ENCODE data around the gene OR5M3. TPM values are rescaled to one million over a fixed set of nuclear protein-coding genes. Genes with fewer than 3 reads are reported as not detected.

The OR5M3 gene
- total and polyA plus RNA-seq, 2 of the 4 experiments (the other 2 are of a cell fraction): not detected

DNA sequence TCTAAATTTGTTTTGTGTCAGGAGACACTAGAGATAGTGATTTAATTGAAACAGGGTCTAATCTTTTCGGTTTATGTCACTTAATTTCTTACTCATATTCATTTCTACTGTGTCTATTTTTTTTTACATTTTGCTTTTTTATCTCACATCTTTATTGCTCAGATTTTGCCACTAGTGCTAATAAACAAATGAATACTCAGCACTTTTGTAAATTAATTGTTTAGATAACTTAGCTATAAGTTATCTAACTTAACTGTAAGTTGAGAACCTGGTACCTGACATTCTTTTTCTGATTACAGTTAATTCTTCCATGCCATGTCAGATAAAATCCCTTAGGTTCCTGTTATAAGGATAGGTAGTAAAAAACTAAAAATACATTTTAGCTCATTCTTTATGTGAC is 40.1 kb upstream of the OR5M3 start:
- intact Hi-C loops (cut with micrococcal nuclease): no loop called here
- ATAC-seq (ENCODE audit: low read depth) (no peak), DNase-seq (no peak)
- no peak overlapping the region for H3K56ac ChIP-seq (ENCODE audit: extremely low read depth, insufficient read depth, low read length)
- H2BK120ac ChIP-seq (ENCODE audit: low read depth, low read length): no peak overlapping the region
- no peak overlapping the region for H4K5ac ChIP-seq (ENCODE audit: low read depth, low read length)
- no peaks in the 10 kb centered on the region for H3K9me1 ChIP-seq (ENCODE audit: insufficient read depth, low read length)
- dilution Hi-C loops (cut with HindIII; ENCODE audit: low sequenced_read_pairs, unreplicated experiment): no loop called here
- POLR2A ChIA-PET (ENCODE audit: unreplicated experiment): no interaction called here
- no TSS peak for BruUV-seq (replicated peaks)
- H4K8ac ChIP-seq (ENCODE audit: low read depth in 2 of 2, low read length in 2 of 2): no peak overlapping the region
- no peak overlapping the region for H2BK20ac ChIP-seq (ENCODE audit: low read depth, low read length)
- H2BK5ac ChIP-seq (ENCODE audit: low read depth, low read length, poor library complexity, severe bottlenecking): no peak overlapping the region
- no peaks in the 10 kb centered on the region for H3K79me1 ChIP-seq (ENCODE audit: low read depth in 1 of 2, low read length in 2 of 2)
- CTCF ChIA-PET: interaction anchor here (0.6 kb wide), 1 partner anchor 328 kb away, joined by 3 read pairs; no protein-coding TSS in a partner anchor
- H3K4me1 ChIP-seq (ENCODE audit: control insufficient read depth, insufficient read depth, low read length): no peaks in the 10 kb centered on the region
- in situ Hi-C loops (cut with MboI; ENCODE audit: low sequenced_read_pairs): no loop called here
- peaks cover 8% of the 10 kb centered on the region; the same call in 1 of the 2 replicates for H3K9me3 ChIP-seq (ENCODE audit: control insufficient read depth, insufficient read depth, low read length)
- no peak overlapping the region for H3K9ac ChIP-seq (ENCODE audit: low read depth, low read length)
- no peak overlapping the region for H4K91ac ChIP-seq (ENCODE audit: insufficient read depth, low read depth, low read length)
- no peak overlapping the region for H3K23ac ChIP-seq (ENCODE audit: low read depth, low read length)
- no peak overlapping the region for H2AK5ac ChIP-seq (ENCODE audit: low read depth, low read length)
- no peak overlapping the region for H2AK9ac ChIP-seq (replicated peaks; ENCODE audit: low read depth, low read length, poor library complexity)
- H3K18ac ChIP-seq (ENCODE audit: low read depth, low read length): no peak overlapping the region
- no peak overlapping the region for H3K4ac ChIP-seq (ENCODE audit: low read depth, low read length)
- no peak overlapping the region for H2AFZ ChIP-seq (replicated peaks; ENCODE audit: low read length, poor library complexity)
- no peaks in the 10 kb centered on the region for H3K36me3 ChIP-seq (ENCODE audit: control insufficient read depth, insufficient read depth, low read length)
- no peaks in the 10 kb centered on the region for H4K20me1 ChIP-seq (ENCODE audit: insufficient read depth, low read length)
- H3K27ac ChIP-seq (ENCODE audit: insufficient read depth, low read length): no peak overlapping the region
- no peak overlapping the region for H3K4me2 ChIP-seq (ENCODE audit: low read depth, low read length)
- no peak overlapping the region for H3K4me3 ChIP-seq (ENCODE audit: insufficient read depth, low read depth, low read length)
- H3K14ac ChIP-seq (replicated peaks; ENCODE audit: low read depth, low read length): no peak overlapping the region
- no CpG with 5 or more reads among the region's 1 CpG for WGBS, 2 experiments (ENCODE audit: extremely low coverage in 2 of 2, insufficient read length in 1 of 2)
- no peaks in the 10 kb centered on the region for H3K27me3 ChIP-seq (ENCODE audit: control insufficient read depth, insufficient read depth, low read length)
- TF ChIP-seq, protein P1, sequence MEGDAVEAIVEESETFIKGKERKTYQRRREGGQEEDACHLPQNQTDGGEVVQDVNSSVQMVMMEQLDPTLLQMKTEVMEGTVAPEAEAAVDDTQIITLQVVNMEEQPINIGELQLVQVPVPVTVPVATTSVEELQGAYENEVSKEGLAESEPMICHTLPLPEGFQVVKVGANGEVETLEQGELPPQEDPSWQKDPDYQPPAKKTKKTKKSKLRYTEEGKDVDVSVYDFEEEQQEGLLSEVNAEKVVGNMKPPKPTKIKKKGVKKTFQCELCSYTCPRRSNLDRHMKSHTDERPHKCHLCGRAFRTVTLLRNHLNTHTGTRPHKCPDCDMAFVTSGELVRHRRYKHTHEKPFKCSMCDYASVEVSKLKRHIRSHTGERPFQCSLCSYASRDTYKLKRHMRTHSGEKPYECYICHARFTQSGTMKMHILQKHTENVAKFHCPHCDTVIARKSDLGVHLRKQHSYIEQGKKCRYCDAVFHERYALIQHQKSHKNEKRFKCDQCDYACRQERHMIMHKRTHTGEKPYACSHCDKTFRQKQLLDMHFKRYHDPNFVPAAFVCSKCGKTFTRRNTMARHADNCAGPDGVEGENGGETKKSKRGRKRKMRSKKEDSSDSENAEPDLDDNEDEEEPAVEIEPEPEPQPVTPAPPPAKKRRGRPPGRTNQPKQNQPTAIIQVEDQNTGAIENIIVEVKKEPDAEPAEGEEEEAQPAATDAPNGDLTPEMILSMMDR (conservative IDR thresholded peaks at IDR 0.05; ENCODE audit: low read depth, low read length): no peak
- TF ChIP-seq MAFK (IDR thresholded peaks at IDR 0.05; ENCODE audit: low read depth, low read length): peak; percentile 56
- no peak overlapping the region for H2BK15ac ChIP-seq (ENCODE audit: low read depth, low read length)

All from IMR-90 (cell line).